ENCODE measurements around the gene MSGN1.

Gene MSGN1

DNA sequence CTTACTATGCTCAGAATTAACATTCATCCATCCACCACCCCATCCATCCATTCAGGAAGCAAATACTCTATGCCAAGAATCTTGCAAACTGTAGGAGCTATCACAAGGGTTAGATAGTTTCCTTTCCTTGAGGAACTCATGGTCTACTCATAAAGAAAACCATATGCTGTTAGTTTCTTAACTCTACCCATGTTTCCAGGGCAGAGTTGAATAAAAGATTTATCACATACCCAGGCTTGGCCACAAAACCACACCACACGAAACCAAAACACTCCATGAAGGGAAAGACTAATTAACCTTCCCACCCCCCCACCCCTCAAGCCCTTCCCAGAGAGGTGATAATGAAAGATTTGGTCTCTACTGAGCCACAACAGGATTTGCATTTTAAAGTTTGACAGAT, 23.7 kb upstream of the MSGN1 start:
- no peak for ATAC-seq
- no peak for TF ChIP-seq ZNF8 (CRISPR knock-in tag; IDR thresholded peaks at IDR 0.05)
- TF ChIP-seq, protein P1, sequence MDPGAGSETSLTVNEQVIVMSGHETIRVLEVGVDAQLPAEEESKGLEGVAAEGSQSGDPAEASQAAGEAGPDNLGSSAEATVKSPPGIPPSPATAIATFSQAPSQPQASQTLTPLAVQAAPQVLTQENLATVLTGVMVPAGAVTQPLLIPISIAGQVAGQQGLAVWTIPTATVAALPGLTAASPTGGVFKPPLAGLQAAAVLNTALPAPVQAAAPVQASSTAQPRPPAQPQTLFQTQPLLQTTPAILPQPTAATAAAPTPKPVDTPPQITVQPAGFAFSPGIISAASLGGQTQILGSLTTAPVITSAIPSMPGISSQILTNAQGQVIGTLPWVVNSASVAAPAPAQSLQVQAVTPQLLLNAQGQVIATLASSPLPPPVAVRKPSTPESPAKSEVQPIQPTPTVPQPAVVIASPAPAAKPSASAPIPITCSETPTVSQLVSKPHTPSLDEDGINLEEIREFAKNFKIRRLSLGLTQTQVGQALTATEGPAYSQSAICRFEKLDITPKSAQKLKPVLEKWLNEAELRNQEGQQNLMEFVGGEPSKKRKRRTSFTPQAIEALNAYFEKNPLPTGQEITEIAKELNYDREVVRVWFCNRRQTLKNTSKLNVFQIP (CRISPR knock-in tag; IDR thresholded peaks at IDR 0.05; ENCODE audit: borderline replicate concordance, low read depth) = no peak
- TF ChIP-seq SNAI2 (CRISPR knock-in tag; IDR thresholded peaks at IDR 0.05) = no peak
- TF ChIP-seq GLIS3 (CRISPR knock-in tag; IDR thresholded peaks at IDR 0.05) = no peak
- no peak for TF ChIP-seq RARB (CRISPR knock-in tag; IDR thresholded peaks at IDR 0.05)
- no peak for TF ChIP-seq ARNTL (CRISPR knock-in tag; IDR thresholded peaks at IDR 0.05; ENCODE audit: borderline replicate concordance, low read depth)
- no peak for TF ChIP-seq ZFP3 (CRISPR knock-in tag; IDR thresholded peaks at IDR 0.05)
- no peak for TF ChIP-seq CREB5 (CRISPR knock-in tag; IDR thresholded peaks at IDR 0.05; ENCODE audit: low read depth)
- no peak for TF ChIP-seq CSDC2 (CRISPR knock-in tag; IDR thresholded peaks at IDR 0.05)
- no peak for TF ChIP-seq PATZ1 (CRISPR knock-in tag; IDR thresholded peaks at IDR 0.05; ENCODE audit: borderline replicate concordance)
- TF ChIP-seq TOX (CRISPR knock-in tag; IDR thresholded peaks at IDR 0.05; ENCODE audit: borderline replicate concordance) = no peak
- TF ChIP-seq TCF4 (CRISPR knock-in tag; IDR thresholded peaks at IDR 0.05; ENCODE audit: borderline replicate concordance) = no peak
- no peak for TF ChIP-seq PPARA (CRISPR knock-in tag; IDR thresholded peaks at IDR 0.05; ENCODE audit: borderline replicate concordance)
- no peak for TF ChIP-seq TSHZ2 (CRISPR knock-in tag; IDR thresholded peaks at IDR 0.05)

DNA sequence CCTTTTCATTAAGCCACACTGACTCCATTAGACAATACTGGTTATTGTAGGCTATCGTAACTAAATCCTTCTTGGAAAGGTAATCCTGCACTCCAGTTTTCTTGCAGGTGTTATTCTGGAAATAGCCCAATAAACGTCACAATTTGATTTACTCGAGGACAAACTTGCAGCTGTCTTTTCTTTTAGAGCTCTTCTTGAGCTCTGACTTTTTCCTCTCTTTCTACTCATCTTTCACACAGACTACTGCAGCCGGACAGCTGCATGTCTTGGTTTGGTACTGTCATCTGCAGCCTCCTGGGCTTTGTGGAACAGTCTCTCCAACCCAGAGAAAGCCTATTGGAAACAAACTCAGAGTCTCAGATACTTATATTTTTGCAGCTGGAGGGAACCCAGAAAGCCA, 23.0 kb upstream of the MSGN1 start:
- ATAC-seq = no peak
- TF ChIP-seq ARNTL (CRISPR knock-in tag; IDR thresholded peaks at IDR 0.05; ENCODE audit: borderline replicate concordance, low read depth) (no peak), CSDC2 (CRISPR knock-in tag; IDR thresholded peaks at IDR 0.05) (no peak), TOX (CRISPR knock-in tag; IDR thresholded peaks at IDR 0.05; ENCODE audit: borderline replicate concordance) (no peak), PATZ1 (CRISPR knock-in tag; IDR thresholded peaks at IDR 0.05; ENCODE audit: borderline replicate concordance) (no peak), PPARA (CRISPR knock-in tag; IDR thresholded peaks at IDR 0.05; ENCODE audit: borderline replicate concordance) (no peak), SNAI2 (CRISPR knock-in tag; IDR thresholded peaks at IDR 0.05) (no peak), ZNF70 (CRISPR knock-in tag; IDR thresholded peaks at IDR 0.05) (no peak), ZNF565 (CRISPR knock-in tag; conservative IDR thresholded peaks at IDR 0.05; ENCODE audit: low read depth) (no peak), RARB (CRISPR knock-in tag; IDR thresholded peaks at IDR 0.05) (no peak), CREB5 (CRISPR knock-in tag; IDR thresholded peaks at IDR 0.05; ENCODE audit: low read depth) (no peak), TCF4 (CRISPR knock-in tag; IDR thresholded peaks at IDR 0.05; ENCODE audit: borderline replicate concordance) (no peak), ZC3H10 (CRISPR knock-in tag; IDR thresholded peaks at IDR 0.05) (no peak), ZFP30 (CRISPR knock-in tag; IDR thresholded peaks at IDR 0.05) (no peak), BACH2 (CRISPR knock-in tag; IDR thresholded peaks at IDR 0.05; ENCODE audit: borderline replicate concordance) (no peak), ESRRG (CRISPR knock-in tag; IDR thresholded peaks at IDR 0.05) (no peak)
- TF ChIP-seq, protein P1 (CRISPR knock-in tag; IDR thresholded peaks at IDR 0.05; ENCODE audit: borderline replicate concordance, low read depth) = no peak
